ENCODE measurements around the gene LRRC17.

Gene LRRC17, protein sequence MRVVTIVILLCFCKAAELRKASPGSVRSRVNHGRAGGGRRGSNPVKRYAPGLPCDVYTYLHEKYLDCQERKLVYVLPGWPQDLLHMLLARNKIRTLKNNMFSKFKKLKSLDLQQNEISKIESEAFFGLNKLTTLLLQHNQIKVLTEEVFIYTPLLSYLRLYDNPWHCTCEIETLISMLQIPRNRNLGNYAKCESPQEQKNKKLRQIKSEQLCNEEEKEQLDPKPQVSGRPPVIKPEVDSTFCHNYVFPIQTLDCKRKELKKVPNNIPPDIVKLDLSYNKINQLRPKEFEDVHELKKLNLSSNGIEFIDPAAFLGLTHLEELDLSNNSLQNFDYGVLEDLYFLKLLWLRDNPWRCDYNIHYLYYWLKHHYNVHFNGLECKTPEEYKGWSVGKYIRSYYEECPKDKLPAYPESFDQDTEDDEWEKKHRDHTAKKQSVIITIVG

DNA sequence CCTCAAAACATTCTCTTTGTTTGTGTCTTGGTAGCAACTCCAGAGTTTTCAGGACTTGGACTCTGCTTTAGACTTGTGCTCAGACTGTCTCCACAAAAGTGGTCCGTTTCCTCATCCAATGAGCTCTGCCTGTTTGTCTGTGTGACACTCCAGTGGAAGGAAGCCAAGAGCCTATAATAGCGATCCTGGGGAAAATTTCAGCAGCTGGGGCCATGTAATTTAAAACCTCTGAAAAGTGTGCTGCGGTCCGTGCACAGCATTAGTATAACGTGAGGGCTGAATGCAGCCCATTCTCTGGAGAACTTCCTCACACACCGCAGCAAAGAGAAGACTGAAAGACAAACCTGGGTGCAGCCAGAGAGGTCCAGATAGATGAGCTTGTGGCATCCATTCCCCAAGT lies at the start of gene LRRC17:
Gene LRRC17 (plus strand): TSS at position 259 of the 400 bp plus-strand sequence. CDS start 20,914 bp downstream, outside the sequence.
- peak; percentile 46 for DNase-seq

DNA sequence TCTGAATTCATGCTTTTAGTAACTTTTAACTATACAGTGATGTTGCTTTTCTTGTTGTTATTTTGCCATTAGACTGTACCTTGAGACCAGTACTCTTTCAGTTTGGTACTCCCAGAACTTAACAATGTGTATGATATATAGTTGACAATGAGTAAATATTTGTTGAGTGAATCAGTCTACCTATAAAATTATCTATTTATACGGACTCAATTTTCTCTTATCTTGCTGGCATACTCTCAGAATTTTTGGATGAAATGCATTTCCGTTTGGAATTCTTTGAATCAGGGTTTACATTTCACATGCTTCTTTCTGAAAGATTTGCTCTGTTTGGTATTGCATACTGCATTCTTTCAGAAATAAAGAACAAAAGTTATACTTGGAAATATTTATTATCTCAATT lies 47.8 kb upstream of the LRRC17 start:
- DNase-seq = no peak

GRCh38 chr7:102866535-102867215 lies 46.1 kb upstream of the LRRC17 start:
- no peak for DNase-seq

DNA sequence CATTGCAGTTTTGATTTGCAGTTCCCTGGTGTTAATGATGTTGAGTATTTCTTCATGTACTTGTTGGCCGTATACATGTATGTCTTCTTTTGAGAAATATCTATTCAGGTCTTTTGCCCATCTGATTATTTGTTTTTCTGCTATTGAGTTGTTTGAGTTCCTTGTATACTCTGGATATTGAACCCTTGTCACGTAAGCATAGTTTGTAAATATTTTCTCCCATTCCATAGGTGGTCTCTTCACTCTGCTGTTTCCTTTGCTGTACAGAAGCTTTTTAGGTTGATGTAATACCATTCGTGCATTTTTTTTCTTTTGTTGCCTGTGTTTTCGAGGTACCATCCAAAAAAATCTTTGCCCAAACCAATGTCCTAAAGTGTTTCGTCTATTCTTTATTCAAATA lies 43.6 kb upstream of the LRRC17 start:
- no peak for DNase-seq

- DNase-seq = peak; percentile 4
These were observed 40.3 kb upstream of the LRRC17 start for GRCh38 chr7:102872460-102872859.

DNA sequence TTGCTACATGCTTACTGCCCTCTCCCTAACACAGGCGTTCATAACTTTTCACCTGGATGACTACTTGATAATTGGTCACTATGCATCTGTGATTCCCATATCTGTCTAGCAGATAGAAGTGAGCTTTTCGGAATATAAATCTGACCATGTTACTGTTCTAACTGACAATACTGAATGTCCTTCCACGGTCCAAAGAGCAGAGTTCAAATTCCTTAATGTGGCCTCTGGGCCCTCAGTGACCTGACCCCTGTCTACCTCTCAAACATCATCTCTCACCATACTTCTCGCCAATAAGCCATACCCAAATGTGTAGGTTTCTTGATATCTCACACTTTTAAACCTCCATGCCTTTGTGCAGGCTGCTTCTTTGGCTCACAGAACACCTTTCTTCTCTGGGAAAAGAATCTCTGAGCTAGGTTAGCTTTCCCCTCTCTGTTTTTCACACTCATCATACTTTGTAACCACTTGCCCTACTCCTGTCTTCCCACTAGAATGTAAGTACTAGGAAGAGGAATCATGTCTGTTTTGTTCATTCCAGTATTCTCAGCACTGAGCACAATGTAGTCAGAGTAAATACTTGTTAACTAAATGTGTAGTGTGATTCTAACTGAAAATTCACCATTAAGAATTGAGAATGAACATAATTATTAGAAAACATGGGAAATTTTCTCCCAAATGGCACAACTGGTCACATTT lies 39.2 kb upstream of the LRRC17 start:
- no peak for DNase-seq

DNA sequence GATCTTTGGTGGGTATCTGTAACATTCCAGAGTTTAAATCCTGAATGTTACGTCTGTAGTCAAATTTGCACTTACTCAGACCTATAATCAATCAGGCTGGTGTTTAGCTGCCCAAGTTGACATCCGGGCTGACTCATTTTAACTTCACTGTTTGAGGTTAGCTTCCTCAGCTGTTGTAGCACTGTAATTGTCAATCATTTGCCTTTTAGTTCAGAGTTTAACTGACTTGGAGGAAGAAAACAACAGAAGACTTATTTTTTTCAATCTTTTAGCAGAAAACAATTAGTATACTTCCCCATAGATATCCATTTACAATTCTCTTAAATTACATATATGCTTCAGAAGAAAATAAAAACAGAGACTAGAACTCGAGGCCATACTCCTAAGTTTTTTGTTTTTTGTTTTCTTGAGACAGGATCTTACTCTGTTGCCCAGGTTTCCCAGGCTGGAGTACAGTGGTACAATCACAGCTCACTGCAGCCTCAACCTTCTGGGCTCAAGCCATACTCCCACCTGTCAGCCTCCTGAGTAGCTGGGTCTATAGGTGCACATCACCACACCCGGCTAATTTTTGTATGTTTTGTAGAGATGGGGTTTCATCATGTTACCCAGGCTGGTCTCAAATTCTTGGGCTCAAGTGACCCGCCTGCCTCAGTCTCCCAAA lies 38.5 kb upstream of the LRRC17 start:
- DNase-seq = no peak

- DNase-seq = no peak
These were observed 37.8 kb upstream of the LRRC17 start for GRCh38 chr7:102874966-102875365.

GRCh38 chr7:102875700-102876295 lies 37.0 kb upstream of the LRRC17 start:
- no peak for DNase-seq

- DNase-seq = no peak
These were observed 29.5 kb upstream of the LRRC17 start for GRCh38 chr7:102883098-102883860.

GRCh38 chr7:102888561-102889233 lies 24.1 kb upstream of the LRRC17 start:
- no peak for DNase-seq

GRCh38 chr7:102889851-102890250 lies 22.9 kb upstream of the LRRC17 start:
- no peak for DNase-seq

DNA sequence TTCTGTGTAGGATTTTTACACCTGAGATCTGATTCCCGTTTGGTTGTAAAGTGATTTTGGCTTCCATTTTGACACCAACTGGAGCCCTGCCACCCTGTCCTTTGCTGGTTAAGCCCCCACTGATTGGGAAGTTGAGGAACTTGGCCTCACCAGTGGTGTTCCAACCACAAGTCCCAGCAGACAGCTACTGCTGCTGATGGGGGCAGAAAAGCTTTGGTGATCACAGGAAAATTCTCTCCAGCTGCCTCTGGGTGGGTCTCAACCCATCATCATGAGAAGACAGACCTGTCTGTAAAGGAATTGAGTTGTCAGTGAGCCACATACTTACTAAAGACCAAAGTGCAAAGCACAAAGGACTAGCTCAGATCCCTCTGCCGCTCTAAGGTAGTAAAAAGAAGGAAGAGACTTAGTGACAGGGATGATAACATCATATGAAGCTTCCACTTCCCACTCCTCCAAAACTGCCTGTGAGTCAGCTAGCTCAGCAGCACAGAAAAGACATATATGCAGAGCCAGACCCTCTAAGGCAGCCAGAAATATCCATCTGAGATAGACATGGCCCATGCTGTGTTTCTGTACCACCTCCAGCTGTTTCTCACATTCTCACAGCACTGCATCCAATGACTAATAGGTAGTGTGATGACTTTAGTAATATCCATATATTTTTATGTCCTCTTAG lies 22.4 kb upstream of the LRRC17 start:
- DNase-seq = no peak

DNA sequence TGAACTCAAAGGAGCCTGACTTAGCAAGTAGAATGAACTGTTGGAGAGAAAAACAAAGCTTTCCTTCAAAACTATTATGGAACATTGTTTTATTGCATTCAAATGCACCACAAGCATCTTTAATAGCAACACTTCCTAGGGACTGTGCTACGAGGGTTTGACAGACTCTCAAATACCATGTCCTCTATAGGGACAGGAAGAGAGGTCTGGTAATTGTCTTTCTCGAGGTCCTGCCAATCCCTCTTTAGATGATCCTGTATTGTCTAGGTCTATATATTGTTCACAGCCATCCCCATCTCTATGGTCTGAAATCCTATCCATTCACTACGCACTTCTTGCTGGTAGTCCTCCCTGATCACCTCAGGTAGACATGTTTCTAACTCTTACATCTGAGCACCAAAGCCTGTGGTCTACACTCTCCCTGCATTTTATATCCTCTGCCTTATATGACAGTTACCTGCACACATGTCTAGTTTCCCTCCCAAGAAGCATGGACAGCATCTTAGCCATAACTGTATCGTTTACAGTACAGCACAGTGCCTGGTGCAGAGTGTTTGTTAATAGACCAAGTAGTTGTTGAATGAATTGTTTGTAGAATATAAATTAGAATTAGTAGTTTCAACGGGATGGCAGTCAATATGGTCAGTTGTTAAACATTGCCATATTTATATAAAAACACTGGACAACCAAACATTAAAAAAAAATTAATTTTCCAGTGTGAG lies 21.7 kb upstream of the LRRC17 start:
- no peak for DNase-seq

DNA sequence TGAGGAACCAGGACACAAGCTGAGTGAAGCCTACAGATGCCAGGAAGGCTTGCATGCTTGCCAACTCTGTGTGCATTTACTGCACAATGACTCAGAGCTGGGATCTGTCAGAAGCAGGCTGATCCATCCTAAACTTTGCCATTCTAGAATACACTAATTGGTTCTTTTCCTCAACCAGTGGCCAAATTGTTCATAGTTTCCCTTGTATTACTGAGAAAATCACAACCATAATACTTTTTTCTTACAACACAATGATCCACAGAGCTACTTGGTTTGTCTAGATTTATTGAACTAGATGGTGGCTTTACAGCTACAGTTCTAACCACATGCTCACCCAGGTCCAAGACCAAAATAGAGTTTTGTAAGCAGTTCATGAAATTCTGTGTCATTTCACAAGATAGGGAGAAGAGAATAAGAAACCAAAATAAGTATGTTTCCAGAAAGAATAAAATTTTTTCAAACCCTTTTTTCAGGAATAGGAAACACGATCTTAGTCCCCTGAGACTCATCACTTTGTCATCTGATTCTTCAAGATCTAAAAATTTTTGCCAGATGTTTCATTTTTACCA lies 21.0 kb upstream of the LRRC17 start:
- DNase-seq = no peak

- DNase-seq = no peak
These were observed 20.0 kb upstream of the LRRC17 start for GRCh38 chr7:102892631-102893278.

DNA sequence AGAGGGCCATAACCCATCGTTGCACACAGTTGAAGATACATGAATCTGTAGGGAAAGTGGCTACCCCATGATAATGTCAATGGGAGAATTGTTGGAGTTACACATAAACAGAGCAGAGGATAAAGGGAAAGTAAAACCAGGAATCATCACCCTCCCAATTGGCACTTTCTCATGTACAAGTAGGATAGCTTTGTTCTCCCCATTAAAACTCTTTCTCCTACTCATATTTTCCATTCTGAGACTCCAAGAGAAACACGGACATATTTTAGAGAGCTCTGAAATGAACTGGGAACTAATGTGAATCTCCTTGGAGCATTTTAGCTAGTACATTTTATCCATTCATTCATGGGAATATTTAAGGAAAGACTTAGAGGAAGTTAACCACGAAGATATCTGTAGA lies 17.2 kb upstream of the LRRC17 start:
- DNase-seq = no peak

- DNase-seq = no peak
These were observed 16.2 kb upstream of the LRRC17 start for GRCh38 chr7:102896585-102896984.

- DNase-seq = no peak
These were observed 15.6 kb upstream of the LRRC17 start for GRCh38 chr7:102897211-102897631.
